HEK293 (cell line): Measurements from ENCODE around the gene SUSD4.

ENCODE experiments used
- BCL11A ChIP-seq: fragments of 450-650 bp; formaldehyde crosslinking; IDR thresholded peaks from 2 replicates; pipeline ENCODE4 v1.5.1; 2016; ENCODE audit warnings: low read depth, missing biosample characterization, missing genetic modification characterization
- ZFP69B ChIP-seq: fragments of 450-650 bp; formaldehyde crosslinking; IDR thresholded peaks from 2 replicates; pipeline ENCODE4 v1.5.1; 2016; ENCODE audit warnings: missing biosample characterization, missing genetic modification characterization
- ZNF654 ChIP-seq: fragments of 450-650 bp; formaldehyde crosslinking; IDR thresholded peaks from 2 replicates; pipeline ENCODE4 v1.5.1; 2016; ENCODE audit warnings: low read depth, missing biosample characterization, missing genetic modification characterization
- TF ChIP-seq, protein P1 (sequence below): fragments of 450-650 bp; formaldehyde crosslinking; IDR thresholded peaks from 2 replicates; pipeline ENCODE4 v1.5.1; 2016; ENCODE audit warnings: missing biosample characterization, missing genetic modification characterization, low read depth
- TF ChIP-seq, protein P2 (sequence below): fragments of 450-650 bp; formaldehyde crosslinking; IDR thresholded peaks from 2 replicates; pipeline ENCODE4 v1.5.1; 2016; ENCODE audit warnings: missing biosample characterization, missing genetic modification characterization

DNA sequence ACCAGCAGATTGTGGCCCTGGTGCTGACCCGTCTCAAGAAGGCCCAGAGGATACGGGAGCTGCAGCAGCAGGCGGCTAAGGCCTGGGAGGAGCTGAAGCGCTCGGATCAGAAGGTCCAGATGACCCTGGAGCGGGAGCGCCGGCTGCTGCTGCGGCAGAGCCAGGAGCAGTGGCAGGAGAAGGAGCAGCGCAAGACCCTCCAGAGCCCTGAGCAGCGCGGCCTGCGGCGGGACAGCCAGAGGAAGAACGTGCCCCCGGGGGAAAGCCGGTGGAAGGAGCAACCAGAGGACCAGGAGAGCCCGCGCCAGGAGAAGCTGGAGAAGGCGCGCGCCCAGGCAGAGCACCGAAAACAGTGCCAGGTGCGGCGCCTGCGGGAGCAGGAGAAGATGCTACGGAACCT lies 30.3 kb upstream of the SUSD4 start:
- TF ChIP-seq, protein P1, sequence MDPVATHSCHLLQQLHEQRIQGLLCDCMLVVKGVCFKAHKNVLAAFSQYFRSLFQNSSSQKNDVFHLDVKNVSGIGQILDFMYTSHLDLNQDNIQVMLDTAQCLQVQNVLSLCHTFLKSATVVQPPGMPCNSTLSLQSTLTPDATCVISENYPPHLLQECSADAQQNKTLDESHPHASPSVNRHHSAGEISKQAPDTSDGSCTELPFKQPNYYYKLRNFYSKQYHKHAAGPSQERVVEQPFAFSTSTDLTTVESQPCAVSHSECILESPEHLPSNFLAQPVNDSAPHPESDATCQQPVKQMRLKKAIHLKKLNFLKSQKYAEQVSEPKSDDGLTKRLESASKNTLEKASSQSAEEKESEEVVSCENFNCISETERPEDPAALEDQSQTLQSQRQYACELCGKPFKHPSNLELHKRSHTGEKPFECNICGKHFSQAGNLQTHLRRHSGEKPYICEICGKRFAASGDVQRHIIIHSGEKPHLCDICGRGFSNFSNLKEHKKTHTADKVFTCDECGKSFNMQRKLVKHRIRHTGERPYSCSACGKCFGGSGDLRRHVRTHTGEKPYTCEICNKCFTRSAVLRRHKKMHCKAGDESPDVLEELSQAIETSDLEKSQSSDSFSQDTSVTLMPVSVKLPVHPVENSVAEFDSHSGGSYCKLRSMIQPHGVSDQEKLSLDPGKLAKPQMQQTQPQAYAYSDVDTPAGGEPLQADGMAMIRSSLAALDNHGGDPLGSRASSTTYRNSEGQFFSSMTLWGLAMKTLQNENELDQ (tag by site-specific recombination), result no peak
- TF ChIP-seq, protein P2, sequence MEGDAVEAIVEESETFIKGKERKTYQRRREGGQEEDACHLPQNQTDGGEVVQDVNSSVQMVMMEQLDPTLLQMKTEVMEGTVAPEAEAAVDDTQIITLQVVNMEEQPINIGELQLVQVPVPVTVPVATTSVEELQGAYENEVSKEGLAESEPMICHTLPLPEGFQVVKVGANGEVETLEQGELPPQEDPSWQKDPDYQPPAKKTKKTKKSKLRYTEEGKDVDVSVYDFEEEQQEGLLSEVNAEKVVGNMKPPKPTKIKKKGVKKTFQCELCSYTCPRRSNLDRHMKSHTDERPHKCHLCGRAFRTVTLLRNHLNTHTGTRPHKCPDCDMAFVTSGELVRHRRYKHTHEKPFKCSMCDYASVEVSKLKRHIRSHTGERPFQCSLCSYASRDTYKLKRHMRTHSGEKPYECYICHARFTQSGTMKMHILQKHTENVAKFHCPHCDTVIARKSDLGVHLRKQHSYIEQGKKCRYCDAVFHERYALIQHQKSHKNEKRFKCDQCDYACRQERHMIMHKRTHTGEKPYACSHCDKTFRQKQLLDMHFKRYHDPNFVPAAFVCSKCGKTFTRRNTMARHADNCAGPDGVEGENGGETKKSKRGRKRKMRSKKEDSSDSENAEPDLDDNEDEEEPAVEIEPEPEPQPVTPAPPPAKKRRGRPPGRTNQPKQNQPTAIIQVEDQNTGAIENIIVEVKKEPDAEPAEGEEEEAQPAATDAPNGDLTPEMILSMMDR (tag by site-specific recombination), result no peak
- TF ChIP-seq ZNF654 (tag by site-specific recombination) (no peak), BCL11A (tag by site-specific recombination) (no peak), ZFP69B (tag by site-specific recombination) (no peak)
